ENCODE data around the gene KLRC1. TPM values are rescaled to one million over a fixed set of nuclear protein-coding genes. Genes with fewer than 3 reads are reported as not detected.
"Not testable (repeated sequence)": the region's sequence is repeated elsewhere in the genome, so short reads cannot be mapped to it uniquely, and the experiment has no call there.

The KLRC1 gene
- total and polyA plus RNA-seq, 3 experiments from 2014 or later, result 12.9 to 65.1 (median 13.7) TPM

- Histone ChIP-seq H3K27ac (ENCODE audit: low read depth, low read length) (no peak overlapping the region), H3K36me3 (ENCODE audit: insufficient read depth, low read length) (no peaks in the 10 kb centered on the region), H3K27me3 (ENCODE audit: insufficient read depth, low read length, poor library complexity, severe bottlenecking) (no peaks in the 10 kb centered on the region), H3K4me3 (ENCODE audit: low read length) (no peak overlapping the region), H3K4me1 (ENCODE audit: insufficient read depth, low read length) (no peaks in the 10 kb centered on the region), H3K9me3 (ENCODE audit: low read length) (no peaks in the 10 kb centered on the region)
- Mint-ChIP-seq H3K27ac (peak overlapping the region in 2 of 8 donors; percentile 25 to 32), H3K36me3 (peaks cover 0 to 46% (median 2%) of the 10 kb centered on the region in 3 donors), H3K27me3 (no peaks in the 10 kb centered on the region), H3K9me3 (peaks cover 6 to 26% (median 11%) of the 10 kb centered on the region in 5 donors), H3K4me1 (peaks cover 7 to 10% (median 8%) of the 10 kb centered on the region in 3 donors), H3K4me3 (no peak overlapping the region)
- DNase-seq, result no peak
- ChIA-PET CTCF (interaction anchor here (1.0 kb wide), 1 partner anchor 12 kb away, joined by 3 read pairs; no protein-coding TSS in a partner anchor), POLR2A (no interaction called here)
These were observed 16.5 kb upstream of the KLRC1 start for GRCh38 chr12:10469701-10470100.

GRCh38 chr12:10466311-10466710, 13.1 kb upstream of the KLRC1 start:
- Histone ChIP-seq H3K9me3 (ENCODE audit: low read length) (no peaks in the 10 kb centered on the region), H3K36me3 (ENCODE audit: insufficient read depth, low read length) (no peaks in the 10 kb centered on the region), H3K27me3 (ENCODE audit: insufficient read depth, low read length, poor library complexity, severe bottlenecking) (no peaks in the 10 kb centered on the region), H3K4me1 (ENCODE audit: insufficient read depth, low read length) (no peaks in the 10 kb centered on the region), H3K27ac (ENCODE audit: low read depth, low read length) (no peak overlapping the region), H3K4me3 (ENCODE audit: low read length) (no peak overlapping the region)
- POLR2A ChIA-PET, result no interaction called here
- Mint-ChIP-seq H3K36me3 (peaks cover 5 to 65% (median 11%) of the 10 kb centered on the region in 3 donors), H3K27ac (no peak overlapping the region), H3K9me3 (peaks cover 3 to 21% (median 17%) of the 10 kb centered on the region in 5 donors), H3K4me3 (no peak overlapping the region), H3K4me1 (peaks cover 7 to 10% (median 10%) of the 10 kb centered on the region in 3 donors), H3K27me3 (peaks cover 0 to 1% of the 10 kb centered on the region in 2 donors)
- CTCF ChIA-PET, result no interaction called here
- DNase-seq, result no peak

GRCh38 chr12:10457760-10458159, 4.6 kb upstream of the KLRC1 start:
- H3K27me3 ChIP-seq (ENCODE audit: insufficient read depth, low read length, poor library complexity, severe bottlenecking), result no peaks in the 10 kb centered on the region
- Mint-ChIP-seq H3K27me3 (peaks cover 0 to 1% of the 10 kb centered on the region in 2 donors), H3K4me3 (peak overlapping the region in 2 of 7 donors; percentile 7 to 8), H3K9me3 (peaks cover 49 to 70% (median 53%) of the 10 kb centered on the region in 5 donors), H3K36me3 (peaks cover 3 to 64% (median 21%) of the 10 kb centered on the region in 3 donors), H3K4me1 (peaks cover 11 to 20% (median 17%) of the 10 kb centered on the region in 3 donors), H3K27ac (peak overlapping the region in 3 of 8 donors; percentile 35 to 39 (median 36))
- no peak overlapping the region for H3K4me3 ChIP-seq (ENCODE audit: low read length)
- ChIA-PET CTCF (interaction anchor here (1.2 kb wide), 1 partner anchor 12 kb away, joined by 3 read pairs; no protein-coding TSS in a partner anchor), POLR2A (no interaction called here)
- H3K9me3 ChIP-seq (ENCODE audit: low read length), result no peaks in the 10 kb centered on the region
- H3K4me1 ChIP-seq (ENCODE audit: insufficient read depth, low read length), result no peaks in the 10 kb centered on the region
- no peak for DNase-seq
- no peaks in the 10 kb centered on the region for H3K36me3 ChIP-seq (ENCODE audit: insufficient read depth, low read length)
- no peak overlapping the region for H3K27ac ChIP-seq (ENCODE audit: low read depth, low read length)

- no peak overlapping the region for H3K4me3 ChIP-seq (ENCODE audit: low read length)
- ChIA-PET POLR2A (no interaction called here), CTCF (interaction anchor here (1.2 kb wide), 1 partner anchor 12 kb away, joined by 3 read pairs; no protein-coding TSS in a partner anchor)
- Mint-ChIP-seq H3K4me3 (no peak overlapping the region), H3K36me3 (peaks cover 1 to 55% (median 20%) of the 10 kb centered on the region in 3 donors), H3K9me3 (peaks cover 40 to 62% (median 52%) of the 10 kb centered on the region in 5 donors), H3K27me3 (no peaks in the 10 kb centered on the region), H3K4me1 (peaks cover 11 to 20% (median 17%) of the 10 kb centered on the region in 3 donors), H3K27ac (peak overlapping the region in 1 of 8 donors; percentile 50)
- no peaks in the 10 kb centered on the region for H3K4me1 ChIP-seq (ENCODE audit: insufficient read depth, low read length)
- no peaks in the 10 kb centered on the region for H3K9me3 ChIP-seq (ENCODE audit: low read length)
- H3K27ac ChIP-seq (ENCODE audit: low read depth, low read length), result no peak overlapping the region
- DNase-seq, result no peak
- H3K27me3 ChIP-seq (ENCODE audit: insufficient read depth, low read length, poor library complexity, severe bottlenecking), result no peaks in the 10 kb centered on the region
- H3K36me3 ChIP-seq (ENCODE audit: insufficient read depth, low read length), result no peaks in the 10 kb centered on the region
These were observed 3.7 kb upstream of the KLRC1 start for GRCh38 chr12:10456856-10457255.

- H3K9me3 ChIP-seq (ENCODE audit: low read length), result no peaks in the 10 kb centered on the region
- Mint-ChIP-seq H3K4me3 (no peak overlapping the region), H3K36me3 (peaks cover 0 to 50% (median 18%) of the 10 kb centered on the region in 3 donors), H3K27ac (no peak overlapping the region), H3K27me3 (no peaks in the 10 kb centered on the region), H3K4me1 (peaks cover 11 to 18% (median 17%) of the 10 kb centered on the region in 3 donors), H3K9me3 (peaks cover 39 to 59% (median 50%) of the 10 kb centered on the region in 5 donors)
- no peaks in the 10 kb centered on the region for H3K36me3 ChIP-seq (ENCODE audit: insufficient read depth, low read length)
- no peaks in the 10 kb centered on the region for H3K27me3 ChIP-seq (ENCODE audit: insufficient read depth, low read length, poor library complexity, severe bottlenecking)
- H3K4me3 ChIP-seq (ENCODE audit: low read length), result no peak overlapping the region
- no peaks in the 10 kb centered on the region for H3K4me1 ChIP-seq (ENCODE audit: insufficient read depth, low read length)
- POLR2A ChIA-PET, result no interaction called here
- no peak for DNase-seq
- H3K27ac ChIP-seq (ENCODE audit: low read depth, low read length), result no peak overlapping the region
- CTCF ChIA-PET, result no interaction called here
These were observed 2.6 kb upstream of the KLRC1 start for GRCh38 chr12:10455766-10456165.

- Histone ChIP-seq H3K4me3 (ENCODE audit: low read length) (no peak overlapping the region), H3K4me1 (ENCODE audit: insufficient read depth, low read length) (no peaks in the 10 kb centered on the region), H3K36me3 (ENCODE audit: insufficient read depth, low read length) (no peaks in the 10 kb centered on the region), H3K27ac (ENCODE audit: low read depth, low read length) (no peak overlapping the region), H3K27me3 (ENCODE audit: insufficient read depth, low read length, poor library complexity, severe bottlenecking) (no peaks in the 10 kb centered on the region), H3K9me3 (ENCODE audit: low read length) (no peaks in the 10 kb centered on the region)
- POLR2A ChIA-PET, result interaction anchor here (0.6 kb wide), 1 partner anchor 1852 kb away, joined by 3 read pairs; no protein-coding TSS in a partner anchor
- Mint-ChIP-seq H3K4me1 (peaks cover 11 to 18% (median 17%) of the 10 kb centered on the region in 3 donors), H3K27me3 (no peaks in the 10 kb centered on the region), H3K27ac (peak overlapping the region in 3 of 8 donors; percentile 52 to 88 (median 77)), H3K4me3 (peak overlapping the region in 1 of 7 donors; percentile 42), H3K9me3 (peaks cover 31 to 51% (median 43%) of the 10 kb centered on the region in 5 donors), H3K36me3 (peaks cover 0 to 38% (median 15%) of the 10 kb centered on the region in 3 donors)
- CTCF ChIA-PET, result no interaction called here
- DNase-seq, result no peak
These were observed 1.4 kb upstream of the KLRC1 start for GRCh38 chr12:10454531-10454930.

GRCh38 chr12:10448236-10448635, 4.9 kb downstream of the KLRC1 start:
- no peak overlapping the region for H3K27ac ChIP-seq (ENCODE audit: low read depth, low read length)
- H3K4me3 Mint-ChIP-seq, result peak overlapping the region in 6 of 7 donors; percentile 6 to 80 (median 54)
- POLR2A ChIA-PET, result no interaction called here
- no peaks in the 10 kb centered on the region for H3K27me3 Mint-ChIP-seq
- H3K27ac Mint-ChIP-seq, result peak overlapping the region in 4 of 8 donors; percentile 13 to 75 (median 36)
- H3K36me3 Mint-ChIP-seq, result peaks cover 0 to 11% (median 2%) of the 10 kb centered on the region in 3 donors
- no peaks in the 10 kb centered on the region for H3K27me3 ChIP-seq (ENCODE audit: insufficient read depth, low read length, poor library complexity, severe bottlenecking)
- H3K9me3 Mint-ChIP-seq, result peaks cover 0 to 4% (median 0%) of the 10 kb centered on the region in 5 donors
- H3K36me3 ChIP-seq (ENCODE audit: insufficient read depth, low read length), result no peaks in the 10 kb centered on the region
- H3K4me3 ChIP-seq (ENCODE audit: low read length), result no peak overlapping the region
- no peaks in the 10 kb centered on the region for H3K4me1 ChIP-seq (ENCODE audit: insufficient read depth, low read length)
- CTCF ChIA-PET, result interaction anchor here (1.0 kb wide), 1 partner anchor 123 kb away, joined by 3 read pairs; no protein-coding TSS in a partner anchor
- no peaks in the 10 kb centered on the region for H3K9me3 ChIP-seq (ENCODE audit: low read length)
- no peak for DNase-seq
- H3K4me1 Mint-ChIP-seq, result peaks cover 3 to 6% (median 4%) of the 10 kb centered on the region in 3 donors

- Mint-ChIP-seq H3K4me3 (peak overlapping the region in 1 of 7 donors; percentile 37), H3K27ac (peak overlapping the region in 1 of 8 donors; percentile 38), H3K36me3 (peaks cover 0 to 11% (median 2%) of the 10 kb centered on the region in 3 donors)
- POLR2A ChIA-PET; H3K27me3 Mint-ChIP-seq; H3K36me3 ChIP-seq (ENCODE audit: insufficient read depth, low read length); H3K4me1 Mint-ChIP-seq; H3K4me1 ChIP-seq (ENCODE audit: insufficient read depth, low read length); H3K27me3 ChIP-seq (ENCODE audit: insufficient read depth, low read length, poor library complexity, severe bottlenecking); H3K27ac ChIP-seq (ENCODE audit: low read depth, low read length); H3K9me3 ChIP-seq (ENCODE audit: low read length); H3K9me3 Mint-ChIP-seq; H3K4me3 ChIP-seq (ENCODE audit: low read length); DNase-seq: not testable (repeated sequence)
- CTCF ChIA-PET, result interaction anchor here (0.7 kb wide), 1 partner anchor 58 kb away, joined by 3 read pairs; no protein-coding TSS in a partner anchor
These were observed 7.1 kb downstream of the KLRC1 start for GRCh38 chr12:10446052-10446451.

All from CD8-positive, alpha-beta memory T cell (primary cell).